Neural cell (in vitro differentiated cells): ENCODE results near the gene NKD1. TPM values are rescaled to one million over a fixed set of nuclear protein-coding genes. Genes with fewer than 3 reads are reported as not detected.

Source experiments
- H2AFZ ChIP-seq: fragments of 200-600, 300-800 bp; sonication (generic), shearing (Covaris generic); 2 replicates; pipeline ENCODE4 v1.6.0; 2014; ENCODE audit warnings: low read depth, mild to moderate bottlenecking, antibody characterized with exemption, low read length, moderate library complexity
- H3F3A ChIP-seq: fragments of 200-600 bp; shearing (Covaris generic); 2 replicates; pipeline ENCODE4 v1.6.1; 2016; ENCODE audit warnings: mild to moderate bottlenecking, moderate library complexity, mixed read lengths, antibody characterized with exemption, low read length; ENCODE audit not compliant: insufficient read depth, poor library complexity, severe bottlenecking
- H3K27ac ChIP-seq: fragments of 200-600, 300-800 bp; sonication (generic), shearing (Covaris generic); 2 replicates; pipeline ENCODE4 v1.5.1; 2014; ENCODE audit warnings: mild to moderate bottlenecking, low read length, moderate library complexity
- H3K27me3 ChIP-seq: fragments of 300-800, 200-600 bp; sonication (generic), shearing (Covaris generic); 2 replicates; pipeline ENCODE4 v1.6.0; 2014; ENCODE audit warnings: mild to moderate bottlenecking, low read depth, low read length, moderate library complexity; ENCODE audit not compliant: insufficient read depth
- H3K36me3 ChIP-seq: fragments of 300-800, 200-600 bp; sonication (generic), shearing (Covaris generic); 2 replicates; pipeline ENCODE4 v1.5.1; 2014; ENCODE audit warnings: mild to moderate bottlenecking, antibody characterized with exemption, low read length, moderate library complexity; ENCODE audit not compliant: insufficient read depth
- H3K4me2 ChIP-seq: fragments of 300-800, 200-600 bp; sonication (generic), shearing (Covaris generic); 2 replicates; pipeline ENCODE4 v1.6.0; 2014; ENCODE audit warnings: mild to moderate bottlenecking, low read length
- H3K4me3 ChIP-seq: fragments of 300-800, 200-600 bp; sonication (generic), shearing (Covaris generic); 2 replicates; pipeline ENCODE4 v1.5.1; 2014; ENCODE audit warnings: mild to moderate bottlenecking, low read length, moderate library complexity
- H3K79me2 ChIP-seq: fragments of 200-600 bp; shearing (Covaris generic); replicated peaks from 2 replicates; pipeline ENCODE4 v1.6.0; 2014; ENCODE audit warnings: mild to moderate bottlenecking, low read length, moderate library complexity; ENCODE audit not compliant: insufficient read depth
- H3K9ac ChIP-seq: fragments of 300-800, 200-600 bp; sonication (generic), shearing (Covaris generic); 2 replicates; pipeline ENCODE4 v1.6.1; 2016; ENCODE audit warnings: mild to moderate bottlenecking, low read length, mixed read lengths
- H3K9me2 ChIP-seq: fragments of 200-600 bp; shearing (Covaris generic); 2 replicates; pipeline ENCODE4 v1.6.1; 2016; ENCODE audit warnings: mild to moderate bottlenecking, low read length, mixed read lengths; ENCODE audit not compliant: insufficient read depth
- H3K9me3 ChIP-seq: fragments of 200-600, 300-800 bp; sonication (generic), shearing (Covaris generic); 2 replicates; pipeline ENCODE4 v1.6.1; 2016; ENCODE audit warnings: mild to moderate bottlenecking, mixed run types, low read length, moderate library complexity, mixed read lengths
- H4K20me1 ChIP-seq: fragments of 200-600 bp; shearing (Covaris generic); 2 replicates; pipeline ENCODE4 v1.6.1; 2016; ENCODE audit warnings: mild to moderate bottlenecking, mixed run types; ENCODE audit not compliant: insufficient read depth
- CTCF ChIP-seq: fragments of 450-650 bp; IDR thresholded peaks from 2 replicates; pipeline ENCODE4 v1.5.1; 2014; ENCODE audit warnings: antibody characterized with exemption, mild to moderate bottlenecking, moderate library complexity; ENCODE audit not compliant: poor library complexity, severe bottlenecking
- EP300 ChIP-seq: fragments of 450-650 bp; conservative IDR thresholded peaks from 2 replicates; pipeline ENCODE4 v1.6.1; 2014; ENCODE audit warnings: antibody characterized with exemption, mild to moderate bottlenecking, moderate library complexity; ENCODE audit not compliant: poor library complexity, severe bottlenecking
- EZH2 ChIP-seq: fragments of 200-600, 300-800 bp; shearing (Covaris generic), sonication (generic); IDR thresholded peaks from 2 replicates; pipeline ENCODE4 v1.6.1; 2014; ENCODE audit warnings: antibody characterized with exemption, low read length, borderline replicate concordance, mild to moderate bottlenecking; ENCODE audit not compliant: insufficient read depth, poor library complexity, severe bottlenecking
- MXI1 ChIP-seq: fragments of 450-650 bp; conservative IDR thresholded peaks from 2 replicates; pipeline ENCODE4 v1.6.1; 2014; ENCODE audit warnings: antibody characterized with exemption, mild to moderate bottlenecking; ENCODE audit not compliant: poor library complexity, severe bottlenecking
- POLR2AphosphoS5 ChIP-seq: IDR thresholded peaks from 2 replicates; pipeline ENCODE4 v1.6.1; 2012
- RAD21 ChIP-seq: fragments of 450-650 bp; conservative IDR thresholded peaks from 2 replicates; pipeline ENCODE4 v1.6.1; 2014; ENCODE audit warnings: antibody characterized with exemption, mild to moderate bottlenecking, moderate library complexity
- REST ChIP-seq: IDR thresholded peaks from 2 replicates; pipeline ENCODE4 v1.6.1; 2012; ENCODE audit warnings: borderline replicate concordance
- SMC3 ChIP-seq: fragments of 450-650 bp; conservative IDR thresholded peaks from 2 replicates; pipeline ENCODE4 v1.6.1; 2014; ENCODE audit warnings: antibody characterized with exemption, mild to moderate bottlenecking, moderate library complexity; ENCODE audit not compliant: poor library complexity
- TAF1 ChIP-seq: IDR thresholded peaks from 2 replicates; pipeline ENCODE4 v1.6.1; 2012; ENCODE audit warnings: low read depth
- polyA plus RNA-seq: library from polyadenylated mRNA; depleted of rRNA; stranded (reverse); fragments of >200 nt; gene quantifications from 2 replicates; pipeline ENCODE4 v1.2.3, GENCODE V29; 2014

NKD1 gene
- polyA plus RNA-seq, 1 donor from 2014 or later = 1.1 TPM

GRCh38 chr16:50526796-50527195 lies 21.4 kb upstream of the NKD1 start:
- Histone ChIP-seq H3K9me3 (no peaks in the 10 kb centered on the region), H3K27ac (no peak overlapping the region), H3K4me3 (no peak overlapping the region), H2AFZ (no peak overlapping the region), H3F3A (no peaks in the 10 kb centered on the region), H3K9me2 (no peaks in the 10 kb centered on the region), H4K20me1 (no peaks in the 10 kb centered on the region), H3K27me3 (no peaks in the 10 kb centered on the region), H3K79me2 (no peaks in the 10 kb centered on the region), H3K36me3 (no peaks in the 10 kb centered on the region), H3K4me2 (no peak overlapping the region), H3K9ac (no peak overlapping the region)
- no peak for TF ChIP-seq RAD21
- TF ChIP-seq EZH2 = no peak
- no peak for TF ChIP-seq EP300
- no peak for TF ChIP-seq TAF1
- no peak for TF ChIP-seq SMC3
- no peak for TF ChIP-seq POLR2AphosphoS5
- no peak for TF ChIP-seq CTCF
- TF ChIP-seq REST = no peak
- no peak for TF ChIP-seq MXI1

- H3K27ac ChIP-seq = no peak overlapping the region
- no peak overlapping the region for H3K4me2 ChIP-seq
- H4K20me1 ChIP-seq = no peaks in the 10 kb centered on the region
- no peaks in the 10 kb centered on the region for H3F3A ChIP-seq
- no peaks in the 10 kb centered on the region for H3K9me3 ChIP-seq
- H3K27me3 ChIP-seq = no peaks in the 10 kb centered on the region
- TF ChIP-seq REST (no peak), MXI1 (no peak), SMC3 (no peak), POLR2AphosphoS5 (no peak), CTCF (no peak), RAD21 (no peak), TAF1 (no peak), EP300 (no peak), EZH2 (no peak)
- H3K79me2 ChIP-seq = no peaks in the 10 kb centered on the region
- no peaks in the 10 kb centered on the region for H3K36me3 ChIP-seq
- no peaks in the 10 kb centered on the region for H3K9me2 ChIP-seq
- no peak overlapping the region for H3K9ac ChIP-seq
- no peak overlapping the region for H3K4me3 ChIP-seq
- H2AFZ ChIP-seq = no peak overlapping the region
These were observed 19.4 kb upstream of the NKD1 start for GRCh38 chr16:50528820-50529219.
